ENCODE data around the gene FZD8. TPM values are rescaled to one million over a fixed set of nuclear protein-coding genes. Genes with fewer than 3 reads are reported as not detected.
A peak's percentile ranks its signal among the peaks of the same experiment; 100 is the strongest.

The FZD8 gene
- total RNA-seq, 1 experiment from 2014 or later, result 13.8 TPM

- Histone ChIP-seq H4K5ac (ENCODE audit: insufficient read length, low read depth, low read length) (no peak overlapping the region), H3K79me1 (ENCODE audit: insufficient read depth, low read depth, low read length, poor library complexity, severe bottlenecking) (no peaks in the 10 kb centered on the region), H2BK120ac (ENCODE audit: low read depth, low read length, poor library complexity, severe bottlenecking) (no peak overlapping the region), H3K27ac (ENCODE audit: insufficient read length, low read depth, low read length) (no peak overlapping the region), H2BK15ac (ENCODE audit: low read depth, low read length) (no peak overlapping the region), H2AK5ac (ENCODE audit: insufficient read length, low read length) (no peak overlapping the region), H3K4ac (ENCODE audit: low read depth, low read length) (no peak overlapping the region), H2AFZ (ENCODE audit: low read length) (no peak overlapping the region), H4K20me1 (ENCODE audit: control insufficient read depth, insufficient read depth, insufficient read length) (no peaks in the 10 kb centered on the region), H2BK5ac (ENCODE audit: insufficient read length, low read length) (no peak overlapping the region), H3K9me3 (ENCODE audit: control insufficient read depth, low read depth, low read length) (no peaks in the 10 kb centered on the region), H2BK12ac (ENCODE audit: insufficient read length, low read depth, low read length) (no peak overlapping the region), H3K9ac (ENCODE audit: extremely low read depth, insufficient read length, low read length) (no peak overlapping the region), H2BK20ac (ENCODE audit: low read depth, low read length, poor library complexity, severe bottlenecking) (no peak overlapping the region), H3K14ac (ENCODE audit: insufficient read depth, low read length) (no peak overlapping the region), H3K23me2 (ENCODE audit: insufficient read length, low read depth, low read length, poor library complexity, severe bottlenecking) (no peaks in the 10 kb centered on the region), H3K27me3 (ENCODE audit: insufficient read depth, low read length) (no peaks in the 10 kb centered on the region), H4K91ac (ENCODE audit: insufficient read length, low read depth, low read length) (no peak overlapping the region), H3K23ac (ENCODE audit: insufficient read length, low read depth, low read length) (no peak overlapping the region), H3K79me2 (ENCODE audit: insufficient read depth, low read length) (no peaks in the 10 kb centered on the region), H3T11ph (ENCODE audit: low read length) (no peak overlapping the region), H3K4me1 (ENCODE audit: insufficient read depth, low read length) (peaks cover 7% of the 10 kb centered on the region; the same call in 1 of the 2 replicates), H4K8ac (replicated peaks; ENCODE audit: insufficient read length, low read depth, low read length) (no peak overlapping the region), H3K56ac (ENCODE audit: insufficient read length, low read depth, low read length) (no peak overlapping the region), H3K18ac (ENCODE audit: insufficient read length, low read depth, low read length) (no peak overlapping the region), H3K4me2 (ENCODE audit: insufficient read depth, insufficient read length, low read length) (no peak overlapping the region)
- H3K27ac Mint-ChIP-seq, result peak overlapping the region; percentile 52 to 83 (median 53); a peak in 6 of 7 replicates
- no peaks in the 10 kb centered on the region; a peak in 2 of 7 replicates for H3K36me3 Mint-ChIP-seq (ENCODE audit: insufficient read depth in 1 of 3, low read depth in 3 of 3)
- H3K4me1 Mint-ChIP-seq, result peaks cover 36 to 42% of the 10 kb centered on the region in 2 experiments
- TF ChIP-seq, protein P1, sequence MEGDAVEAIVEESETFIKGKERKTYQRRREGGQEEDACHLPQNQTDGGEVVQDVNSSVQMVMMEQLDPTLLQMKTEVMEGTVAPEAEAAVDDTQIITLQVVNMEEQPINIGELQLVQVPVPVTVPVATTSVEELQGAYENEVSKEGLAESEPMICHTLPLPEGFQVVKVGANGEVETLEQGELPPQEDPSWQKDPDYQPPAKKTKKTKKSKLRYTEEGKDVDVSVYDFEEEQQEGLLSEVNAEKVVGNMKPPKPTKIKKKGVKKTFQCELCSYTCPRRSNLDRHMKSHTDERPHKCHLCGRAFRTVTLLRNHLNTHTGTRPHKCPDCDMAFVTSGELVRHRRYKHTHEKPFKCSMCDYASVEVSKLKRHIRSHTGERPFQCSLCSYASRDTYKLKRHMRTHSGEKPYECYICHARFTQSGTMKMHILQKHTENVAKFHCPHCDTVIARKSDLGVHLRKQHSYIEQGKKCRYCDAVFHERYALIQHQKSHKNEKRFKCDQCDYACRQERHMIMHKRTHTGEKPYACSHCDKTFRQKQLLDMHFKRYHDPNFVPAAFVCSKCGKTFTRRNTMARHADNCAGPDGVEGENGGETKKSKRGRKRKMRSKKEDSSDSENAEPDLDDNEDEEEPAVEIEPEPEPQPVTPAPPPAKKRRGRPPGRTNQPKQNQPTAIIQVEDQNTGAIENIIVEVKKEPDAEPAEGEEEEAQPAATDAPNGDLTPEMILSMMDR (conservative IDR thresholded peaks at IDR 0.05), result no peak
- H3K4me3 Mint-ChIP-seq, result no peak overlapping the region
- H3K27me3 Mint-ChIP-seq (ENCODE audit: low read depth), result peaks cover 9% of the 10 kb centered on the region
- no peak for DNase-seq
- no CpG with 5 or more reads among the region's 12 CpGs for WGBS (ENCODE audit: extremely low coverage, insufficient read length, low lambda C conversion rate)
- peaks cover 5 to 8% of the 10 kb centered on the region in 2 experiments; a peak in 1 of 5 replicates for H3K9me3 Mint-ChIP-seq
These were observed 8.8 kb downstream of the FZD8 start for GRCh38 chr10:35633006-35633980.

Measured in H9 (cell line).